H1 (cell line): ENCODE measurements around the gene DUSP7. TPM values are rescaled to one million over a fixed set of nuclear protein-coding genes. Genes with fewer than 3 reads are reported as not detected.

Source experiments
- CHD2 ChIP-seq: IDR thresholded peaks from 2 replicates; pipeline ENCODE4 v1.6.1; 2012; ENCODE audit warnings: low read length, improper control_type of control experiment
- CREB1 ChIP-seq: IDR thresholded peaks from 2 replicates; pipeline ENCODE4 v1.6.1; 2012; ENCODE audit warnings: inconsistent platforms
- CTCF ChIP-seq, 3 experiments: IDR thresholded peaks; 1 replicate in 2 of 3; 2 replicates in 1 of 3; pipeline versions ENCODE4 v1.5.1 to v1.6.1; 2011; ENCODE audit warnings: low read length in 3 of 3, mild to moderate bottlenecking in 3 of 3, inconsistent platforms in 2 of 3, low read depth in 1 of 3, moderate library complexity in 1 of 3; ENCODE audit not compliant: insufficient read depth in 1 of 3; ENCODE audit errors: control extremely low read depth in 1 of 3
- E2F6 ChIP-seq: IDR thresholded peaks from 2 replicates; pipeline ENCODE4 v1.6.1; 2012; ENCODE audit warnings: inconsistent platforms
- HDAC2 ChIP-seq, 2 experiments: fragments of 300-600 bp in 1 of 2; sonication (generic) in 1 of 2; IDR thresholded peaks; 2 replicates each; pipeline ENCODE4 v1.6.1; 2011 to 2012; ENCODE audit warnings: low read depth in 2 of 2, low read length in 2 of 2, mild to moderate bottlenecking in 2 of 2, moderate library complexity in 2 of 2, borderline replicate concordance in 1 of 2, inconsistent platforms in 1 of 2
- JUND ChIP-seq: IDR thresholded peaks from 2 replicates; pipeline ENCODE4 v1.6.1; 2011; ENCODE audit warnings: mild to moderate bottlenecking, improper control_type of control experiment, low read length
- SP2 ChIP-seq: IDR thresholded peaks from 2 replicates; pipeline ENCODE4 v1.6.1; 2012; ENCODE audit warnings: mild to moderate bottlenecking, low read length, inconsistent platforms
- TEAD4 ChIP-seq: IDR thresholded peaks from 2 replicates; pipeline ENCODE4 v1.6.1; 2012; ENCODE audit warnings: low read depth, low read length, inconsistent platforms, mixed read lengths
- YY1 ChIP-seq: IDR thresholded peaks from 2 replicates; pipeline ENCODE4 v1.6.1; 2011; ENCODE audit warnings: low read depth, mild to moderate bottlenecking, low read length
- polyA plus RNA-seq, 7 experiments: library from polyadenylated mRNA; depleted of rRNA in 3 of 7; stranded (reverse) in 5 of 7; unstranded in 2 of 7; fragments of >200 nt in 5 of 7; fragments of 200-250 nt in 2 of 7; gene quantifications; 1 replicate in 5 of 7; 2 replicates in 1 of 7; 4 replicates in 1 of 7; pipeline versions ENCODE4 v1.2.1 to v1.2.3, GENCODE V29; 2011 to 2013; ENCODE audit warnings: missing spikeins in 2 of 7, mixed read lengths in 2 of 7
- total RNA-seq: library from RNA; stranded (reverse); fragmentation: NEBNext Ultra II Directional; extraction: Animal tissue kit (Norgen Biotek cat#: 25700); gene quantifications from 2 replicates; pipeline ENCODE4 v1.2.1, GENCODE V29; 2021

DUSP7 gene
- total and polyA plus RNA-seq, 2 of the 8 experiments (the other 6 are each of a cell fraction or from before 2014, with no cell fraction given): 19.4 to 24.9 TPM

GRCh38 chr3:52055537-52056351 is 627 bp downstream of the DUSP7 start (continued):
- TF ChIP-seq CTCF (IDR thresholded peaks at IDR 0.05; ENCODE audit: control extremely low read depth in 1 of 3, insufficient read depth in 1 of 3, low read depth in 1 of 3, low read length in 3 of 3) (peak in 2 of 3 experiments; percentile 31 to 33; a peak in 2 of 4 replicates), YY1 (no peak; the same call in 1 of the 2 replicates), JUND (no peak), E2F6 (peak; percentile 93), SP2 (no peak), TEAD4 (no peak), CHD2 (no peak), HDAC2 (IDR thresholded peaks at IDR 0.05; ENCODE audit: borderline replicate concordance in 1 of 2, low read depth in 2 of 2, low read length in 2 of 2) (0 out of 4 replicates have a peak, but pooled peaks of 1 of the 2 experiments have one; percentile 32), CREB1 (0 out of 2 replicates have a peak, but pooled peaks have one; percentile 26)
